Lower lobe of right lung (tissue), 2 donors: ENCODE measurements around the gene IL18RAP. TPM values are rescaled to one million over a fixed set of nuclear protein-coding genes. Genes with fewer than 3 reads are reported as not detected.

Source experiments
- ATAC-seq, 2 donors: fragments of 200-7000 bp; cut with Tn5 transposase; one replicate each; pipeline ENCODE4 v1.9.1; 2020 to 2022; ENCODE audit warnings: mild to moderate bottlenecking in 2 of 2, moderate library complexity in 2 of 2
- DNase-seq: peaks from one replicate; pipeline ENCODE4 v3.0.0-alpha.2; 2020
- H3K27ac ChIP-seq: fragments of 200-600 bp; one replicate; pipeline ENCODE4 v1.8.0; 2022
- H3K27me3 ChIP-seq: fragments of 200-600 bp; one replicate; pipeline ENCODE4 v1.8.0; 2022; ENCODE audit warnings: low read depth
- H3K36me3 ChIP-seq: fragments of 200-600 bp; one replicate; pipeline ENCODE4 v1.8.0; 2022; ENCODE audit warnings: mild to moderate bottlenecking
- H3K4me1 ChIP-seq: fragments of 200-600 bp; one replicate; pipeline ENCODE4 v1.8.0; 2022
- H3K4me3 ChIP-seq: fragments of 200-600 bp; one replicate; pipeline ENCODE4 v1.8.0; 2022; ENCODE audit warnings: mild to moderate bottlenecking
- H3K9me3 ChIP-seq: fragments of 200-600 bp; one replicate; pipeline ENCODE4 v1.8.0; 2022
- CTCF ChIP-seq: fragments of 200-600 bp; IDR thresholded peaks from one replicate; pipeline ENCODE4 v1.8.0; 2022; ENCODE audit warnings: antibody characterized with exemption, mild to moderate bottlenecking
- intact Hi-C: fragments of 100-400 bp; cut with DNase I; formaldehyde crosslinking; loops from one replicate; pipeline ENCODE4 v1.11.0; 2022
- total RNA-seq: library from RNA; stranded (reverse); fragmentation: NEBNext Ultra II Directional; extraction: Animal tissue kit (Norgen Biotek cat#: 25700); gene quantifications from one replicate; pipeline ENCODE4 v1.2.1, GENCODE V29; 2021
- donor health status: DM: no; HTN: yes; CAD: no; lungs with severe emphysema.

IL18RAP gene
- total RNA-seq, 1 donor from 2014 or later: 6.8 TPM

- H3K4me3 ChIP-seq: no peak overlapping the region
- no peaks in the 10 kb centered on the region for H3K9me3 ChIP-seq
- H3K4me1 ChIP-seq: no peaks in the 10 kb centered on the region
- DNase-seq (no peak), ATAC-seq (no peak)
- TF ChIP-seq CTCF: no peak
- H3K27ac ChIP-seq: no peak overlapping the region
- H3K27me3 ChIP-seq: peaks cover 5% of the 10 kb centered on the region
- intact Hi-C loops: no loop called here
- H3K36me3 ChIP-seq: no peaks in the 10 kb centered on the region
Measured at GRCh38 chr2:102481931-102482330, 59.0 kb downstream of the IL18RAP start.

GRCh38 chr2:102483086-102483485, 60.1 kb downstream of the IL18RAP start:
- TF ChIP-seq CTCF: no peak
- ATAC-seq (no peak), DNase-seq (no peak)
- intact Hi-C loops: no loop called here
- no peaks in the 10 kb centered on the region for H3K36me3 ChIP-seq
- no peak overlapping the region for H3K4me3 ChIP-seq
- peaks cover 3% of the 10 kb centered on the region for H3K27me3 ChIP-seq
- H3K27ac ChIP-seq: no peak overlapping the region
- H3K9me3 ChIP-seq: no peaks in the 10 kb centered on the region
- H3K4me1 ChIP-seq: no peaks in the 10 kb centered on the region

GRCh38 chr2:102484310-102485061, 61.5 kb downstream of the IL18RAP start:
- Histone ChIP-seq H3K36me3 (no peaks in the 10 kb centered on the region), H3K27ac (no peak overlapping the region), H3K4me1 (no peaks in the 10 kb centered on the region), H3K27me3 (peaks cover 3% of the 10 kb centered on the region), H3K4me3 (no peak overlapping the region), H3K9me3 (no peaks in the 10 kb centered on the region)
- TF ChIP-seq CTCF: no peak
- DNase-seq (no peak), ATAC-seq (no peak)
- intact Hi-C loops: no loop called here

GRCh38 chr2:102485147-102485785, 62.3 kb downstream of the IL18RAP start:
- no peaks in the 10 kb centered on the region for H3K4me1 ChIP-seq
- no peak overlapping the region for H3K4me3 ChIP-seq
- TF ChIP-seq CTCF: no peak
- DNase-seq (no peak), ATAC-seq (no peak)
- no peaks in the 10 kb centered on the region for H3K9me3 ChIP-seq
- no peak overlapping the region for H3K27ac ChIP-seq
- H3K36me3 ChIP-seq: no peaks in the 10 kb centered on the region
- intact Hi-C loops: no loop called here
- peaks cover 3% of the 10 kb centered on the region for H3K27me3 ChIP-seq

- H3K27ac ChIP-seq: no peak overlapping the region
- intact Hi-C loops: no loop called here
- no peak for DNase-seq
- no peaks in the 10 kb centered on the region for H3K36me3 ChIP-seq
- no peak for ATAC-seq
- H3K4me1 ChIP-seq: no peaks in the 10 kb centered on the region
- no peak for TF ChIP-seq CTCF
- peaks cover 3% of the 10 kb centered on the region for H3K27me3 ChIP-seq
- H3K9me3 ChIP-seq: no peaks in the 10 kb centered on the region
- no peak overlapping the region for H3K4me3 ChIP-seq
Measured at GRCh38 chr2:102486941-102487702, 64.2 kb downstream of the IL18RAP start.
